Breast epithelium (tissue), 4 donors: ENCODE measurements around the gene KANK3. TPM values are rescaled to one million over a fixed set of nuclear protein-coding genes. Genes with fewer than 3 reads are reported as not detected.
A peak's percentile ranks its signal among the peaks of the same experiment; 100 is the strongest.
"Not testable (repeated sequence)": the region's sequence is repeated elsewhere in the genome, so short reads cannot be mapped to it uniquely, and the experiment has no call there.

ENCODE experiments used
- DNase-seq, 2 donors: peaks; one replicate each; pipeline ENCODE4 v3.0.0-alpha.2; 2019; ENCODE audit warnings: low spot score in 2 of 2
- H3K27ac ChIP-seq, 2 donors: fragments of 200-600 bp; sonication (generic) in 1 of 2; one replicate each; pipeline ENCODE4 v1.5.1; 2016 to 2019; ENCODE audit warnings: mild to moderate bottlenecking in 1 of 2
- H3K27me3 ChIP-seq, 2 donors: fragments of 200-600 bp; sonication (generic) in 1 of 2; one replicate each; pipeline versions ENCODE4 v1.5.1 to v1.6.0; 2017 to 2019; ENCODE audit warnings: control low read depth in 1 of 2, mild to moderate bottlenecking in 1 of 2
- H3K36me3 ChIP-seq: fragments of 200-600 bp; one replicate; pipeline ENCODE4 v1.5.1; 2019
- H3K4me1 ChIP-seq, 2 donors: fragments of 200-600 bp; sonication (generic); one replicate each; pipeline ENCODE4 v1.5.1; 2016 to 2019; ENCODE audit warnings: control low read depth in 1 of 2
- H3K4me3 ChIP-seq, 3 donors: fragments of 200-600 bp; sonication (generic); 1 replicate in 2 of 3; 2 replicates in 1 of 3; pipeline ENCODE4 v1.5.1; 2016 to 2019; ENCODE audit warnings: mild to moderate bottlenecking in 3 of 3, moderate library complexity in 2 of 3
- H3K9me3 ChIP-seq, 2 donors: fragments of 200-600 bp; sonication (generic) in 1 of 2; one replicate each; pipeline ENCODE4 v1.5.1; 2016 to 2019; ENCODE audit warnings: control low read depth in 1 of 2
- POLR2A ChIP-seq: fragments of 450-650 bp; IDR thresholded peaks from one replicate; pipeline ENCODE4 v1.6.1; 2016; ENCODE audit warnings: antibody characterized with exemption, mild to moderate bottlenecking, moderate library complexity
- POLR2AphosphoS5 ChIP-seq, 3 donors: sonication (generic); formaldehyde crosslinking; IDR thresholded peaks; one replicate each; pipeline ENCODE4 v1.6.1; 2017; ENCODE audit warnings: antibody characterized with exemption in 3 of 3
- intact Hi-C: fragments of 100-400 bp; cut with DNase I; formaldehyde crosslinking; loops from one replicate; pipeline ENCODE4 v1.15.1; 2023; ENCODE audit warnings: low total_unique reads
- total RNA-seq, 3 donors: library from RNA; depleted of rRNA; stranded (reverse); fragments of >200 nt; gene quantifications; one replicate each; pipeline ENCODE4 v1.1.0, GENCODE V29; 2016
- TF ChIP-seq, protein P1 (sequence below), 3 donors: fragments of 450-650 bp; IDR thresholded peaks; one replicate each; pipeline ENCODE4 v1.5.1; 2016 to 2017; ENCODE audit warnings: antibody characterized with exemption in 3 of 3, mild to moderate bottlenecking in 3 of 3, moderate library complexity in 3 of 3

KANK3 gene
- total RNA-seq, 3 donors from 2014 or later: 5.6 to 26.2 (median 7.8) TPM

DNA sequence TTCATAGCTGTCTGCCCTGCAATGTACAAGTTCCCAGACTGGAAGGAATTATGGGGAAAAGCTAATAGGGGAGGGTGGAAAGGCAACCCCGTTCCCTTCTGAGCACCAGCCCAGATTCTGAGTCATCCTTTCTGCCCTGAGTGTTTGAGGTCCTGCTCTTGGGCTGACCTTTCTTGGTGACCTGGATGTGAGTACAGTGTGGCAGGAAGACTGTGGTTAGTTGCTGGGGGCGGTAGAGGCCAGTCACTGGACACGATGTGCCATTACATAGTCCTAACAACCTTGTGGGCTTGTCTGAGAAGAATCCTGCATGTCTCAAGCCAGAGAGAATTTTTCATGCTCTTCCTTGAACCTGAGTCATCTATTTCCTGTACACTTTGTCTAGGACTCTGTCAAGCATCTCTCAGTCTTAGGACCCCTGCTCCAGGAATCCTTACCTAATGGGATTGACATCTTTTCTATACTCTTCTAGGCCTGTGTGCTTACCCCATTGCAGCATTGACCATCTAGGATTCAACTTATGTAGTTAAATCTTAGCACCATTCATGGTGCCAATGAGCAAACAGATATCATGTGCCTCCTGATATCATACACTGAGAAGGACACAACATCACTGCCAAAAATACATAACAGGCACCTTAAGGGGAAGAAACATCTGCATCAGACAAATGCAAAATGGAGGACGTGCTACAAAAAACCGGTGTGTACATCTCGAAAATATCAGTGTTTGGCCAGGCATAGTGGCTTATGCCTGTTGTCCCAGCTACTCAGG, 12.8 kb upstream of the KANK3 start:
- TF ChIP-seq, protein P1, sequence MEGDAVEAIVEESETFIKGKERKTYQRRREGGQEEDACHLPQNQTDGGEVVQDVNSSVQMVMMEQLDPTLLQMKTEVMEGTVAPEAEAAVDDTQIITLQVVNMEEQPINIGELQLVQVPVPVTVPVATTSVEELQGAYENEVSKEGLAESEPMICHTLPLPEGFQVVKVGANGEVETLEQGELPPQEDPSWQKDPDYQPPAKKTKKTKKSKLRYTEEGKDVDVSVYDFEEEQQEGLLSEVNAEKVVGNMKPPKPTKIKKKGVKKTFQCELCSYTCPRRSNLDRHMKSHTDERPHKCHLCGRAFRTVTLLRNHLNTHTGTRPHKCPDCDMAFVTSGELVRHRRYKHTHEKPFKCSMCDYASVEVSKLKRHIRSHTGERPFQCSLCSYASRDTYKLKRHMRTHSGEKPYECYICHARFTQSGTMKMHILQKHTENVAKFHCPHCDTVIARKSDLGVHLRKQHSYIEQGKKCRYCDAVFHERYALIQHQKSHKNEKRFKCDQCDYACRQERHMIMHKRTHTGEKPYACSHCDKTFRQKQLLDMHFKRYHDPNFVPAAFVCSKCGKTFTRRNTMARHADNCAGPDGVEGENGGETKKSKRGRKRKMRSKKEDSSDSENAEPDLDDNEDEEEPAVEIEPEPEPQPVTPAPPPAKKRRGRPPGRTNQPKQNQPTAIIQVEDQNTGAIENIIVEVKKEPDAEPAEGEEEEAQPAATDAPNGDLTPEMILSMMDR (IDR thresholded peaks at IDR 0.05): no peak
- TF ChIP-seq POLR2AphosphoS5 (IDR thresholded peaks at IDR 0.05): peak; percentile 18 to 82 (median 26)
- no peaks in the 10 kb centered on the region for H3K27me3 ChIP-seq
- H3K9me3 ChIP-seq: no peaks in the 10 kb centered on the region
- intact Hi-C loops: no loop called here
- peak overlapping the region in 1 of 2 donors; percentile 74 for H3K27ac ChIP-seq
- DNase-seq: peak in 1 of 2 donors; percentile 41
- H3K36me3 ChIP-seq: no peaks in the 10 kb centered on the region
- peaks cover 0 to 5% of the 10 kb centered on the region in 2 donors for H3K4me1 ChIP-seq
- H3K4me3 ChIP-seq: no peak overlapping the region

DNA sequence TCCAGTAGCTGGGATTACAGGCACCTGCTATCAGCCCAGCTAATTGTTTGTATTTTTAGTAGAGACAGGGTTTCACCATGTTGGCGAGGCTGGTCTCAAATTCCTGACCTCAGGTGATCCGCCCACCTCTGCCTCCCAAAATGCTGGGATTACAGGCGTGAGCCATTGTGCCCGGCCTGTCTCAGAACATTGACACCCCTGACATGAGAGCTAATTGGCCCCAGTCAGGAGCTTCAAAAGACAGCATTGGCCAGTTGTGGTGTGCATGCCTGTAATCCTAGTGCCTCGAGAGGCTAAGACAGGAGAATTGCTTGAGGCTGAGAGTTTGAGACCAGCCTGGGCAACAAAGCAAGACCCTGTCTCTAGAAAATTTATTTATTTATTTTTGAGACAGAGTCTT, 9.8 kb upstream of the KANK3 start:
- not testable (repeated sequence) for DNase-seq, H3K27ac ChIP-seq, H3K9me3 ChIP-seq, H3K27me3 ChIP-seq, H3K4me1 ChIP-seq, H3K36me3 ChIP-seq
- intact Hi-C loops: loop anchor here (5.0 kb wide), 1 partner anchor 44 kb away; no protein-coding TSS in a partner anchor
- peak overlapping the region in 1 of 3 donors; percentile 32 for H3K4me3 ChIP-seq

DNA sequence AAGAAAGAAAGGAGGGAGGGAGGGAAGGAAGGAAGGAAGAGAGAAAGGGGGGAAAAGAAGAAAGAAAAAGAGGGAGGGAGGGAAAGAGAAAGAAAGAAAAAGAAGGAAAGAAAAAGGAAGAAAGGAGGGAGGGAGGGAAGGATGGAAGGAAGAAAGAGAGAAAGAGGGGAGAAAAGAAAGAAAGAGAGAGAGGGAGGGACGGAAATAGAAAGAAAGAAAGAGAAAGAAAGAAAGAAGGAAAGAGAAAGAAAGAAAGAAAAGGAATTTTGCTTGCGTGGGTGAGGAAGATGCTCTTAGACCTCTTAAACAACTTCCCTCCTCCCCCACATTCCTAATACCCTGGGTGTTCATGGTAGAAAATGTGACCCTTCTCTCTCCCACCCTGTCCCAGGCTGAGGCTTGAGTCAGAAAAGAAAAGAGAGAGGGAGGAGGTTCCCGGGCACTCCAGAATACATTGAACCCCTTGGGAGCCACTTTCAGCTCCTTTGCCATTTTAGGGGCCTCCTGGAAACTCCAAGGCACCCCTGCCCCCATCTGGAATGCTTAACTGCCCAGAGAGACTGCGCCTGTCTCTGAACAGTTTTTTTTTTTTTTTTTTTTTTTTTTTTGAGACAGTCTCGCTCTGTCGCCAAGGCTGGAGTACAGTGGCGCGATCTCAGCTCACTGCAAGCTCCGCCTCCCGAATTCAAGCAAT, 9.2 kb upstream of the KANK3 start:
- H3K4me3 ChIP-seq: peak overlapping the region in 2 of 3 donors; percentile 13 to 32
- DNase-seq: no peak
- H3K27me3 ChIP-seq: no peaks in the 10 kb centered on the region
- H3K4me1 ChIP-seq: peaks cover 0 to 5% of the 10 kb centered on the region in 2 donors
- no peaks in the 10 kb centered on the region for H3K9me3 ChIP-seq
- H3K36me3 ChIP-seq: no peaks in the 10 kb centered on the region
- TF ChIP-seq POLR2A (no peak), POLR2AphosphoS5 (IDR thresholded peaks at IDR 0.05) (no peak)
- TF ChIP-seq, protein P1 (IDR thresholded peaks at IDR 0.05): no peak
- intact Hi-C loops: loop anchor here (5.0 kb wide), 1 partner anchor 45 kb away; no protein-coding TSS in a partner anchor
- no peak overlapping the region for H3K27ac ChIP-seq

DNA sequence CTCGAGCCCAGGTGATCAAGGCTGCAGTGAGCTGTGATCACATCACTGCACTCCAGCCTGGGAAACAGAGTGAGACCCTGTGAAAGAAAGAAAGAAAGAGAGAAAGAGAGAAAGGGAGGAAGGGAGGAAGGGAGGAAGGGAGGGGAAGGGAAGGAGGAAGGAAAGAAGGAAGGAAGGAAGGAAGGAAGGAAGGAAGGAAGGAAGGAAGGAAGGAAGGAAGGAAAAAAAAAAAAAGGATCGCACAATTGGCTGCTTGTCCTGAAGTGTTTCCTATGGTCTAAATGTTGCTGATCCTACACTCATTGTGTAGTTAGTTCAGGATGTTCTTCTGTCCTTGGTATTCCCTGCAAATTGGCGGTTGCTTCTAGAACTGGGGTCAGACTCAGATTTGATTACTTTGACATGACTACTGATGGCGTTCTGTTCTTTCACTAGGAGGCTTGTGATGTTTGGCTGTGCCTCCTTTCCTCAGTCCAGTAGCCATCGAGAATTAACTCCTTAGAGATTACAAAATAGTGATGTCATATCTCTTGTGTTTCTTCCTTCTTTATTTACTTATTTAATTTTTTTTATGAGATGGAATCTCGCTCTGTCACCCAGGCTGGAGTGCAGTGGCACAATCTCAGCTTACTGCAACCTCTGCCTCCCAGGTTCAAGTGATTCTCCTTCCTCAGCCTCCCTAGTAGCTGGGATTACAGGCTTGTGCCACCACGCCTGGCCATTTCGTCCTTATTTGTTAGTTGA, 6.7 kb upstream of the KANK3 start:
- H3K4me1 ChIP-seq, H3K27me3 ChIP-seq, H3K4me3 ChIP-seq, H3K27ac ChIP-seq, DNase-seq, H3K9me3 ChIP-seq, H3K36me3 ChIP-seq: not testable (repeated sequence)
- intact Hi-C loops: loop anchor here (5.0 kb wide), 1 partner anchor 48 kb away; no protein-coding TSS in a partner anchor

DNA sequence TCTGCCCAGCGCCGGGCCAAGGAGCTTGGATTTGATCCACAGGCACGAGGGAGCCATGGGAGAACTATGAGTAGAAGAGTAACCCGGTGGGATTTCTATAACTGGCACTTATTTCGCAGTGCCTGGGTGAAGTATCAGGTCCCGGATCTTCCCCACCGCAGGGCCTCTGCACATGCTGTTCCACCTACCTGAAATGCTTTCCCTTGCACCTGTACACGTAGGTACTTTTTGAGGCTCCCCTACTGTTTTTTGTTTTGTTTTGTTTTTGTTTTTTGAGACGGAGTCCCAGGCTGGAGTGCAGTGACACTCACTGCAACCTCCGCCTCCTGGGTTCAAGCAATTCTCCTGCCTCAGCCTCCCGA, 402 bp upstream of the KANK3 start:
- H3K4me3 ChIP-seq: peak overlapping the region; percentile 49 to 79 (median 57)
- no peak for TF ChIP-seq POLR2AphosphoS5 (IDR thresholded peaks at IDR 0.05)
- TF ChIP-seq, protein P1 (IDR thresholded peaks at IDR 0.05): no peak
- TF ChIP-seq POLR2A: no peak
- H3K9me3 ChIP-seq: no peaks in the 10 kb centered on the region
- H3K27ac ChIP-seq: no peak overlapping the region
- H3K36me3 ChIP-seq: no peaks in the 10 kb centered on the region
- peaks cover 0 to 3% of the 10 kb centered on the region in 2 donors for H3K4me1 ChIP-seq
- H3K27me3 ChIP-seq: peaks cover 4 to 9% of the 10 kb centered on the region in 2 donors
- DNase-seq: no peak
- intact Hi-C loops: no loop called here
